ENCODE data around the gene NAV1. TPM values are rescaled to one million over a fixed set of nuclear protein-coding genes. Genes with fewer than 3 reads are reported as not detected.

Gene NAV1
- total and polyA plus RNA-seq, 9 of the 15 experiments (the other 6 are each of a cell fraction or from before 2014, with no cell fraction given): 0.91 to 16.8 (median 3.2) TPM

- peak; percentile 41; the same call in 1 of the 2 replicates for TF ChIP-seq ZBTB1 (CRISPR knock-in tag; IDR thresholded peaks at IDR 0.05; ENCODE audit: borderline replicate concordance, low read depth)
- TF ChIP-seq TCF3 (CRISPR knock-in tag; IDR thresholded peaks at IDR 0.05): peak; percentile 98
- peak; percentile 50; the same call in 1 of the 2 replicates for TF ChIP-seq BCL6 (CRISPR knock-in tag; IDR thresholded peaks at IDR 0.05)
- no peak for TF ChIP-seq ZBTB7A (IDR thresholded peaks at IDR 0.05; ENCODE audit: borderline replicate concordance, control insufficient read depth, low read depth, low read length)
- no peak for TF ChIP-seq ZNF740 (CRISPR knock-in tag; IDR thresholded peaks at IDR 0.05)
- peak in 1 of 2 experiments; percentile 56; a peak in 2 of 4 replicates for TF ChIP-seq ZNF740 (tag; IDR thresholded peaks at IDR 0.05)
- no peak; the same call in 1 of the 2 replicates for TF ChIP-seq ZNF75A (CRISPR knock-in tag; IDR thresholded peaks at IDR 0.05)
- TF ChIP-seq LEF1 (IDR thresholded peaks at IDR 0.05): peak; percentile 98
- peak; percentile 79 for TF ChIP-seq FOSL1 (tag; conservative IDR thresholded peaks at IDR 0.05)
- TF ChIP-seq ZNF324 (CRISPR knock-in tag; IDR thresholded peaks at IDR 0.05): no peak
- 0 out of 2 replicates have a peak, but pooled peaks have one; percentile 16 for TF ChIP-seq SNIP1 (IDR thresholded peaks at IDR 0.05; ENCODE audit: low read depth)
- no peak for TF ChIP-seq THAP7 (CRISPR knock-in tag; IDR thresholded peaks at IDR 0.05)
- TF ChIP-seq DPF2 (IDR thresholded peaks at IDR 0.05): peak; percentile 98
- TF ChIP-seq POLR2AphosphoS2 (IDR thresholded peaks at IDR 0.05; ENCODE audit: low read length): no peak
- TF ChIP-seq MEIS2 (IDR thresholded peaks at IDR 0.05; ENCODE audit: partially characterized antibody): peak; percentile 80
- TF ChIP-seq ZNF830 (CRISPR knock-in tag; IDR thresholded peaks at IDR 0.05): no peak
- TF ChIP-seq ZNF407 (IDR thresholded peaks at IDR 0.05; ENCODE audit: low read depth): no peak; the same call in 1 of the 2 replicates
- TF ChIP-seq SMARCA5 (IDR thresholded peaks at IDR 0.05): peak; percentile 67; the same call in 1 of the 2 replicates
- peak; percentile 92 for TF ChIP-seq SOX6 (IDR thresholded peaks at IDR 0.05)
- TF ChIP-seq ZNF311 (CRISPR knock-in tag; IDR thresholded peaks at IDR 0.05): peak; percentile 80
Measured at GRCh38 chr1:201578008-201578888, 39.3 kb downstream of the NAV1 start (continued).

Measured in K562 (cell line).